Smooth muscle cell of trachea (primary cell): Measurements from ENCODE around the gene PRSS37. TPM values are rescaled to one million over a fixed set of nuclear protein-coding genes. Genes with fewer than 3 reads are reported as not detected.

Source experiments
- total RNA-seq: library from RNA; depleted of rRNA; stranded (reverse); fragments of >200 nt; gene quantifications from 2 replicates; pipeline ENCODE4 v1.2.1, GENCODE V29; 2014

The PRSS37 gene, protein sequence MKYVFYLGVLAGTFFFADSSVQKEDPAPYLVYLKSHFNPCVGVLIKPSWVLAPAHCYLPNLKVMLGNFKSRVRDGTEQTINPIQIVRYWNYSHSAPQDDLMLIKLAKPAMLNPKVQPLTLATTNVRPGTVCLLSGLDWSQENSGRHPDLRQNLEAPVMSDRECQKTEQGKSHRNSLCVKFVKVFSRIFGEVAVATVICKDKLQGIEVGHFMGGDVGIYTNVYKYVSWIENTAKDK
- total RNA-seq = not detected in 2 replicates

DNA sequence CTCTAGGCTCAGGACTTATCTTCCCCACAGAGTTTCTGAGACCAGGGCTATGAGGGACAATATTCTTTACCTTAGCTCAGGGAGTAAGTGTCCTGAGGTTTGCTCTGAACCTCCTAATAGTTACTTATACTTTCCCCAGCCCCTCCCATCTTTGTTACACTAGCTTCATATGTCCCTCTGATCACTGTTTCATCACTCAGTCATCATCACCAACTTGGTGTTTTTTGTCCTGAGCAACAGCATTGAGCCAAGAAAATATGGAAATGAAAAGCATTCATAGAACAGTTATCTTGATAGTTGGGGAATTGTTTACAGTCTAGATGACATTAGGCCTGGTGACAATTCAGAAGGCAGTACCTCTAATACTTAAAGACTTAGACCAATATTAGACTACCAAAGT lies at the start of gene PRSS37:
Gene PRSS37, minus strand, starts transcription at position 101 of the 400 bp plus-strand sequence. CDS start 436 bp downstream, outside the sequence.

DNA sequence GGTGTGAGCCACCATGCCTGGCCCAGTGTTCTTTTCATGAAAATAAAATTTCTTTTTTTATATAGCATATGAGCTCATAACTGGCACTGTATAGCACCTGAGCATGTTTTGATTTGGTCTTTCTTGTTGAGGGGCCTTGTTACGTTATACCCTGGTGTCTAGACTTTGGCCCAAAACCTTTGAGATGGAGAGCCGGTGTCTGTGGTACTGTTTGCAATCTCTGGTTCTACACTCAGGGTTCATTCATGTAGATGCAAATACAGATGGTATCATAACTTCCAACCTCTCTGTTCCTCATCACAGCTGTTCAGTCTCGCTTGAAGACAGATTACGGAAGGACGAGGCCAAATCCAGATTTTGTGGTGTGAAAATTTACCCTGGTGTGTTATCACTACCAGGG lies 51.4 kb downstream of the PRSS37 start, which contains the start of gene TAS2R5:
Gene TAS2R5, plus strand, starts transcription at position 301 of the 400 bp plus-strand sequence. CDS start 145 bp downstream, outside the sequence.

Other genes with a start within 250 kb of the PRSS37 start
- 6.8 and 7.7 TPM in 2 replicates for gene DENND11, start 139.3 kb downstream of the PRSS37 start, total RNA-seq
- 0.33 TPM in 1 of 2 replicates, not detected in the other for gene WEE2, start 133.1 kb downstream of the PRSS37 start, total RNA-seq
- 86.5 and 212 TPM in 2 replicates for gene SSBP1, start 103.1 kb downstream of the PRSS37 start, total RNA-seq
- 1.3 and 1.8 TPM in 2 replicates for gene TAS2R3, start 77.4 kb downstream of the PRSS37 start, total RNA-seq
- 0.58 and 1.7 TPM in 2 replicates for gene TAS2R4, start 64.8 kb downstream of the PRSS37 start, total RNA-seq
- 0.73 and 1.7 TPM in 2 replicates for gene TAS2R5, start 51.3 kb downstream of the PRSS37 start, total RNA-seq
- not detected in 2 replicates for gene OR9A4, start 74.9 kb upstream of the PRSS37 start, total RNA-seq
- not detected in 2 replicates for gene CLEC5A, start 105.5 kb upstream of the PRSS37 start, total RNA-seq
- not detected in 2 replicates for gene TAS2R38, start 132.3 kb upstream of the PRSS37 start, total RNA-seq
- not detected in 2 replicates for gene MGAM, start 154.4 kb upstream of the PRSS37 start, total RNA-seq